Fibroblast of skin of right quadriceps (primary cell): ENCODE measurements around the gene TNKS1BP1.

Experiments
- DNase-seq: peaks from one replicate; pipeline ENCODE4 v3.0.0-alpha.2; 2013

Gene TNKS1BP1

GRCh38 chr11:57330029-57330428 is 5.3 kb upstream of the TNKS1BP1 start:
- no peak for DNase-seq

GRCh38 chr11:57327721-57328120 is 3.0 kb upstream of the TNKS1BP1 start:
- DNase-seq: no peak

GRCh38 chr11:57325735-57326048 is 940 bp upstream of the TNKS1BP1 start:
- no peak for DNase-seq

DNA sequence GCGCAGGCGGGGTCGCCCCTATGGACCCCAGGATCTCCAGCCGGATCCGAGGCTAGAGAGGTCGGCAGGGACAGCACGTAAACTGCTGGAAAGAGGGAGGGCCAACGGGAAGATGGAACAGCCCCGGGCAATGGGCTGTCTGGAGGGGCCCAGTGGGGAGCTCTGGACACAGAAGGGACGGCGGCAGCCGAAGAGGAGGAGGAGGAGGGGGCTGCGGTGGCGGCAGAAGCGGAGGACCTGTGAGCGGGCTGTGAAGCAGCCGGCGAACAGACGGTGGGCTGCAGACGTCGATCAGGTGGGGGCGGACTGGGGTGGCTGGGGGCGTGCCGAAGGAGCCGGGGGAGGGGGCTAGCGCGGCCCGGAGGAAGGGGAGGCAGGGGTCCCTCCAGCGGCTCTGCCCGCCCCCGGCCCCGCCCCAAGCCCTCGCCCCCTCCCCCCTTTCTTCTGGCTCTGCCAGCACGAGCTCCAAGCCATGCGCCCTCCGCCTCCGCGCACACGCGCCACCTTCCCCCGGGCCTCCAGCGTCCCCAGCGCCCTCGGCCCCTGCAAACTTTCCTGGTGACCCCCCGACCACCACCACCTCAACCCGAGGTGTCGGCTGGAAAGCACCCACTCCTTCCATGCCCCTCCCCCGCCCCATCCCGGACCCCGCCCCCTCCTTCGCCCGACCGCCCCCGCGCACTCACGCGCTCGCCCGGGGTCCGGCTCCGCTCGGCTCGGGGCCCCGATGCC is 432 bp downstream of the TNKS1BP1 start:
- peak; percentile 53 for DNase-seq

- DNase-seq: no peak
Observed at GRCh38 chr11:57323855-57324153, 948 bp downstream of the TNKS1BP1 start.

GRCh38 chr11:57323167-57323854 is 1.4 kb downstream of the TNKS1BP1 start:
- DNase-seq: peak; percentile 18

DNA sequence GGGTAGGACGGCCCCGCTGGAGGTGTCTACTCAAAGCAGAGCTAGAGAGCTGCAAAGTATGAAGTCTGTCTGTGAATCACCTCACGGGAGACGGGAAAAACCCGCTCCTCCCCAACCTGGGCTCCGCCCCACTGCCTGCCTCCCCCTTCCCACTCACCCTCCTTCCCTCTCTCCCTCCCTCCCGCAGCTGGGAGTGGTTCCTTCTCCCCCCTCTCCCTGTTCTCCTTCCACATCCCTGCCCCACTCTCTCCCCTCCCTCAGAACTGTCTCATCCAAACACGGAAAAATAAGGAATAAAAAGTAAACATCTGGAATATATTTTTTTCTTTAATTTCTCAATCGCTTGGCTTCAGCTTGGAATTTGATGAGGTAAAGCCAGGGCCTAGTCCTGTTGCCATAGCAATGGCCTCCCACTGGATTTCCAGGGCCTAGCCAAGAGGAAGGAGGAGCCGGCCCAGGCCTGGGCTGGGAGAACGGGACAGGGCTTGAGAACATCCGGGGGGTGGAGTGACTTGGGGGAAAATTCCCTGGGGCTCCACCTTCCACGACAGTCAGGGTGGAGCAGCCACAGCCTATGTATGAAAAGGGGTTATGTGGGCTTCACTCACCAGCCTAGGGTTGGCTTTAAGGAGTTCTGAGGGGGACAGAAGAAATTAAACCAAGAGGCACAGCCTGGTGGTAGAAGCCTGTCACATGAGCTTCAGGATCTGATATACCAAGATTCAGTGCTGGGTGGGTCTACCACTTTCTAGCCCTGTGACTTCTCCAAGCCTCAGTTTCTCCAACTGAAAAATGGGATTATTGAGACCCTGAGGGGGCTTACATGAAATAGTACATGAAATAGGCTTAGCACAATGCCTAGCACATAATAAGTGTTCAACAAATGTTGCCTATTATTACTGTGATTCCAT is 2.2 kb downstream of the TNKS1BP1 start:
- DNase-seq: peak; percentile 99

DNA sequence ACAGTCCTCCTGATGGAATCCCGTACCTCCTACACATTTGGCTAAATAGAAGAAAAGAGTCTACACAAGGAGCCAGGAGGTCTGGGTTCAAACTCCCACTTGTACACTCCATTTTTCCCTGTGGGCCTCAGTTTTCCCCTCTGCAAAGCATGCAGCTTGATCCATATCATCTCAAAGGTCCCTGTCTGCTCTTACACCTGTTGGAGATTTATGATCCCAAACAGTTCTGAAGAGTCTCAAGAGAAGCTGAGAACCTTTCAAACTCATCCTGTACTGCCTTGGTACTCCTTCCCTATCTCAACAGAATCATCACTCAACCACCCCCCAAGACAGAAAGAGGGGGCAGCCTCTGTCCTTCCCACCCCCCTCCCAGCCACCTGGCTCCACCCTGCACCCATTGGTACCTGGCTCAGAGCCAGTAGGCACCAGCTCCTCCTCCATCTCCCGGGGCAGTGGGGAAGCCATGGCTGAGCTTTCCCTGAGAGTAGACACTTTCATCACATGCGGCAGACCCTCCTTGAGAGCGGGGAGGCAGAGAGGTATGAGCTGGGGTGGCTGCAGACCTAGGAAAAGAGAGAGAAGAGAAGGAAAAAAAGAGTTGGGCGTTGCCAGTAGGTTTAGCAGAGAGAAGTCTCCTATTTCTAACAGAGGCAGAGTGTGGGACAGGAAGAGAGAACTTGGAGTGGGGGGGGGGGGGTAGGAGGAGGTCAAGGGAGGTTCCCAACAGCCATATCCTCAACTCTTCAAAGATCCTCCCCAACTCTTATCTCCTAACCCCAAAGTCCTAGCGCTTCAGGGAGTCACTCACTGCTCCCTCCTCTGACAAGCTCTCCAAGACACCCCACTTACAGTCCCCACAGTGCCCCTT is 3.1 kb downstream of the TNKS1BP1 start:
- peak; percentile 9 for DNase-seq

GRCh38 chr11:57320719-57321387 is 3.9 kb downstream of the TNKS1BP1 start:
- DNase-seq: no peak

GRCh38 chr11:57320067-57320718 is 4.6 kb downstream of the TNKS1BP1 start:
- DNase-seq: no peak

- no peak for DNase-seq
Observed at GRCh38 chr11:57318178-57318577, 6.6 kb downstream of the TNKS1BP1 start.

- no peak for DNase-seq
Observed at GRCh38 chr11:57316017-57316416, 8.7 kb downstream of the TNKS1BP1 start.

- peak; percentile 64 for DNase-seq
Observed at GRCh38 chr11:57315491-57315890, 9.3 kb downstream of the TNKS1BP1 start.

DNA sequence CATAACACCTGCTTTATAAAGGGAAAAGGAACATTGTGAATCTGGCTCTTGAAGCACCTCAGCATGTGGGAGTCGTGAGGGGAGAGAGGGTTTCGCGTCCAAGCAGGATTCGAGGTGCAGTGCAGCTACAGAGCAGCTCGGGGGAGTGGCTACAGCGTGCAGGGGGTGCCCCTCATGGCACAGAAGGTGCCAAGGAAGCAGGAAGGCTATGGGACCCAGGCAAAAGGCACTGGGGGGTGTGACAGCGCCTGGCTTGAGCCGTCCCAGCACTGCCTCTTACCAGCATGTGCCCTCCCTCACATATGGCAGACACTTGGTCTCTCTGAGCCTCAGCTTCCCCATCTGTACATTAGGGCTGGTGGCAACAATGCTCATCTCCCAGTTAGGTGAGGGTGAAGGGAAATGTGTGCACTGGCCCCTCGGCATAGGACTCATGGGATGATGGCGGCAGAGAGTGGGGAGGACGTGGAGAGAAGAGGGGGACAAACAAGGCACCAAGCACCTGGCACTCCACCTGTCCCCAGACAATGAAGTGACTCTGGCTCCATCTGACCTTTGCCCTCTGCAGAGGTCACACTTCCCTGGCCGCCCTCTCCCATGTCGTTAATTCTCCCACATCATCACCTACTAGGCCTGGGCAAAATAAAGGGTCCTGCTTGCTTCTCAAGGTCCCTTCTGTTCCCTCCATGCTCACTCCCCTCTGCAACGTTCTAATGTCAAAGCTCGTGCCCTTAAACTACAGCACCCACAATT is 10.4 kb downstream of the TNKS1BP1 start:
- no peak for DNase-seq

GRCh38 chr11:57313788-57314135 is 11.0 kb downstream of the TNKS1BP1 start:
- no peak for DNase-seq

DNA sequence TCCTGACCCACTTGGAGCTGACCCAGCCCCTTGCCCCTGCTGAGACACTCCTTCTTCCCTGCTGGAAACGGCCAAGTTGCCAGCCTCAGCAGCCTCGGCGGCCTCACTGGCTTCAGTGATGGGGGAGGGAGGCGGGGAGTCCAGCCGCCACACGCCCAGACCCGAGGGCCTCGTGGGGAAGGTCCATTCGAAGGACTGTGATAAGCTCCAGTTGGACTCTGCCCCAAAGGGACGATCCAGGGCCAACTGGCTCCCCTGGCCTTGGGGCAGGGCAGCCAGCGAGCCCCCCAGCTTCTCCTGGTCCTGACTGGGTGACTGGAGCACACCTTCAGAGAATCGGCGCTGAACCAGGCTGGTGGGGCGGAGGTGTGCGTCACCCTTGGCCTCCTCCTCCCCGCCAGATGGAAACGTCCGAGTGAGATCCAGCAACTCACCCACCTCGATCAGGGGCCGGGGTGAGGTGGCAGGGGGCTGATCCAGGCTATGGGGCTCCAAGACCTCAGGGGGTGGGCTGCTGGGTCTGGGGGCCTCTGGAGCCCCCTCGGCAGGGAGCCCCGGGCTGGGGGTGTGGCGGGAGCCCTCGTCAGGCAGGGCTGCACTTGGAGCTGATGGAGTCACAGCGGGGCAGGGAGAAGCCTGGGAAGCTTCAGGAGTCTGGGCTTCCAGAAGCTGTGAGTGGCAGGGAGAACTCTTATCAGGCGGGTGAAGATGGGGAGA is 11.5 kb downstream of the TNKS1BP1 start:
- no peak for DNase-seq

GRCh38 chr11:57312511-57313021 is 12.2 kb downstream of the TNKS1BP1 start:
- DNase-seq: no peak

- DNase-seq: peak; percentile 96
Observed at GRCh38 chr11:57311109-57311936, 13.4 kb downstream of the TNKS1BP1 start.

- DNase-seq: peak; percentile 27
Observed at GRCh38 chr11:57310630-57311086, 14.1 kb downstream of the TNKS1BP1 start.
